Glomerular endothelial cell (primary cell): ENCODE data around the gene FAM180A. TPM values are rescaled to one million over a fixed set of nuclear protein-coding genes. Genes with fewer than 3 reads are reported as not detected.
"Not testable (repeated sequence)": the region's sequence is repeated elsewhere in the genome, so short reads cannot be mapped to it uniquely, and the experiment has no call there.

ENCODE experiments used
- DNase-seq: peaks from one replicate; pipeline ENCODE4 v3.0.0-alpha.2; 2011; ENCODE audit warnings: low read depth, low spot score; ENCODE audit errors: extremely low read depth
- total RNA-seq: library from RNA; depleted of rRNA; stranded (reverse); fragments of >200 nt; gene quantifications from 2 replicates; pipeline ENCODE4 v1.2.3, GENCODE V29; 2015

Gene FAM180A
- total RNA-seq = not detected in 2 replicates

DNA sequence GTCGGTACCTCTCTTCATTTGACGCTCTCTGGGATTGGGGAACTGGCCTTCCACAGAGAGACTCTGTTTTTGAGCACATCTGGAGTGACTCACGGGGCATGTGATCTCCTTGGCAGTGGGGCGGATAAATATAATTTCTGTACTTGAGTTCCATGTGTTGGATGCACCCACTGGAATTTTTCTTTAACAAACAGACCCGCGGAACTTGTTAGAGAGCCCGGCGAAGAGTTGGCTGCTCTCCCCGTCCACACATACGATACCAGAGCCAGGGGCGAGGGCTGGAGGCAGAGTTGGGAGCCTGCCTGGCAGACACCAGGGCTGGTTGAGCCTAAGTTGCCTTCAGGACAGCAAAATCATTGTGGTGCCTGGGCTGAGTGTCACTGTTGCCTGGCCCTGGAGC lies at the start of gene FAM180A:
FAM180A (minus strand) TSS at position 44 of the 400 bp plus-strand sequence. CDS start 233 bp downstream, outside the sequence.
- DNase-seq = no peak

GRCh38 chr7:135798095-135798494 lies 49.5 kb upstream of the FAM180A start:
- DNase-seq = no peak

GRCh38 chr7:135795846-135796570 lies 47.4 kb upstream of the FAM180A start:
- no peak for DNase-seq

DNA sequence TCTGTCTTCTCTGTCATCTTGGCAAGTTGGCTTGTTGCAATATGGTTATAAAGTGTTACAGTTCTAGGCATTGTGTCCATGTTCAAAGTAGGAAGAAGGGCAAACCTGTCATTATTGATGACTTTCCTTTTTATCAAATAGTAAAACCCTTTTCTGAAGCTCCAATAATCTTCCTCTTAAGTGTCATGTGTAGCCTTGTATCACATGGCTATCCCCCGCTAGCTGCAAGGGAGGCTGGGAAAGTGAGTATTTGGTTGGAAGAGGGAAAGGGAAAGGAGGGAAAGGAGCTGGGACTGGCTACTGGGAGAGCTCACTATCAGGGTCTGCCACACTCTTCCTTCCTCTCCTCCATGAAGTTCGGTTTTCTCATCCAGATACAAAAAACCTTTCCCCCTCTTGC lies 45.2 kb upstream of the FAM180A start:
- no peak for DNase-seq

- no peak for DNase-seq
Observed at GRCh38 chr7:135792866-135793265, 44.3 kb upstream of the FAM180A start.

DNA sequence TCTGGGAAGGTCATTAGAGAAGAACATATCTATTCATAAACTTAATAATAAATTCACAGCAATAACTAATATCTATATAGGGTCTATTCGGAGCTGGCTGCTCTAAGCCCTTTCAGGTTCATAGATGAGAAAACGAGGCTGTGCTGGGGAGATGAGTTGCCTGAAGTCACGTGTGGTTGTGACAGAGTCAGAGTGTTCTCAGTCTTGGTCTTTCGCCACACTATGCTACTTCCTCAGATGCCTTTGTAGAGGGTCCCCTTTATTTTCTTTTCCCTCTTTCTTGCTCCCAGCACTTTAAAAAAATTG lies 43.7 kb upstream of the FAM180A start:
- no peak for DNase-seq

DNA sequence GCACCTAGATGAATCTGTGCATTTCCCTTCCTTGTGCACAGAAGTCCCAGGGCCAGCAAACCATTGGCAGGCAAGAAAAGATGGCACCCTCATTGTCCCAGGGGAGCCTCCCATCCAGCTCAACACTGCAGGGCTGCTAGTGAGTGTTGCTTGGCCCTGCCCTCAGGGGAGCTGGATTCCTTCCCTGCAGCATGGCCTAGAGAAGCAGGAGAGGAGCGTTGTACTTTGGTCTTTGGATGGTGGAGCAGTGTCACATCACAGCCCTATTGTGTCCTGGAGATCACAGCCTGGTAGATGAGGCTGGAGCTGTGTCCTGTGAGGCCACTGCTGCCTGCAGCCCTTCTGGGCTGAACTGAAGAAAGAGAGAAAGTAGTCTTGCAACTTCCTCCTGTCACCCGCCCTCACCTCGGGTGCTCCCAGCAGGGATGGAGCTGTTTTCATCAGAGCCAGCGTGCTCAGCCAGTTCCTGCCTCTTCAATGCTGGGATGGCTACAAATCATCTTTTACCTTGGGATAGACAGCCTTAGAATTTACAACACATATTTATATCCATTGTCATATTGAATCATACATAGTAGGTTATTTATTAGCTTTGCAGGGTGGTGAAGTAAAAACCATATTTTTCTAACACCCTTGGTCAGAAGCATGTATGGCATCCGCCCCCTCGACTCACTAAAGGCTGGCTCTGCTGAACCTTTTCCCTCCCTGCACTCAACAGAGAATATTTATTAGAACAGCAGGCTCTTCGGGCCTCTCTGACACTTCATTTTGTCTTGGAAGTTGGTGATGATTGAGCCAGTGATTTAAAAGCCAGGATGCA lies 43.1 kb upstream of the FAM180A start:
- no peak for DNase-seq

DNA sequence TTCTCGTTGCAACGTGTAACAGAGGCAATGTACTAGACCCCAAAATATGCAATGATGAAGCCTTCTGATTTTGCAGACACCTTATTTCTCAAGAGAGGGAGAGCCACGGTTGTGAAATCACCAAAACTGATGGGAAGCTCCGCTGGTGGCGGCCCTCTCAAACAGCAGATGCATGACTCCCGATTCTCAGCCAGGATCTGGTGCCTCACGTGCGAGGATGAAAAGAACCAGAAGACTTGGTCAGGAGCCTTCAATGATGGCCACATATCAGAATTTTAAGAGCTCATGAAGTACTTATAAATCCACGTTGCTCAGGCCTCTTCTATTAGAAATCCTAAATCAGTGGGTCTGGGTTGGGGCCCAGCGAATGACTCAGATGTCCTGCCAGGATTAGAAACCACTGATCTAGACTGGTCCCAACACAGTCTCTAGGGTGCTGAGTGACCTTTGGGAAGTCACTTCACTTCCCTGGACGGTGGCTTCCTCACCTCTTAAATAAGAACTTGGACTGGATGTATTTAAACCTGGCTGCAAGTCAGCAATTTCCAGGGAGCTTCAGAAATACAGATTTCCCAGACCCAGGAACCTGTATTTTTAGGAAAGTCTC lies 41.9 kb upstream of the FAM180A start:
- DNase-seq = no peak

GRCh38 chr7:135789956-135790355 lies 41.3 kb upstream of the FAM180A start:
- no peak for DNase-seq

GRCh38 chr7:135789431-135789830 lies 40.8 kb upstream of the FAM180A start:
- no peak for DNase-seq

DNA sequence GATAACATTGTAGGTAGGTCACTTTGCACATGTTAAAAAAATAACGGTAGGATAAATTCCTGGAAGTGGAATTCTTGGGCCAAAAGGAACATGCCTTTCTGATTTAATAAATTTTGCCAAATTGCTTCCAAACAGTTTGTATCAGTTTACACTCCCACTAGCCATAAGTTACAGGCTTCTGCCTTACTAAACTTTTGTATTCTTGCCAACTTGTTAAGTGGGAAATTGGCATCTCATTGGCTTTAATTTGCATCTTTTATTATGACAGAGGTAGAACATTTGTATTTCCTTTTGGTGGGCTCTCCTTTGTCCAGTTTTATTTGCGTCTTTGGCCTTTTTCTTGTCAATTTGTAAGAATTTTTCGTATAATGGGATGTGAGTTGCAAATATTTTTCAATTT lies 38.3 kb upstream of the FAM180A start:
- DNase-seq = no peak

- DNase-seq = no peak
Observed at GRCh38 chr7:135785065-135785464, 36.5 kb upstream of the FAM180A start.

DNA sequence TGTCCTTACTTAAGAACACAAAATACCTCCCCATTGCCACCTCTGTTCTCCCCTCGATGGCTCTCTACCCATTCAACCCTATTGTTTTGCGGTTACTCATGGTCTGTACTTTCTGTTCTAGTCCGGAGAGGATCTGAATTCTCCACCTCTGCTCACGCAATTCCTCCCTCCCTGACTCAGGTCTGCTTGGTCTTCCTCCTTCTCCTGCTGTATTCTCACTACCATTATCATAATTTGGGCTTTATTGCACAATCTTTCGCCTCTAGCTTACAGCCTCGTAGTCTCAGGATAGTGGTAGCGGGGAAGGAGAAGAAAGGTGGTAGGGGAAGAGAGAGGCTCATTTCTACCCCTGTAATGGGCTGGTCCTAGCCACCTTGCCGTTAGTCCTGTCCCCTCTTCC lies 35.4 kb upstream of the FAM180A start:
- no peak for DNase-seq

GRCh38 chr7:135782801-135783200 lies 34.2 kb upstream of the FAM180A start:
- no peak for DNase-seq

GRCh38 chr7:135782377-135782776 lies 33.8 kb upstream of the FAM180A start:
- DNase-seq = no peak

- no peak for DNase-seq
Observed at GRCh38 chr7:135777626-135778398, 29.2 kb upstream of the FAM180A start.

DNA sequence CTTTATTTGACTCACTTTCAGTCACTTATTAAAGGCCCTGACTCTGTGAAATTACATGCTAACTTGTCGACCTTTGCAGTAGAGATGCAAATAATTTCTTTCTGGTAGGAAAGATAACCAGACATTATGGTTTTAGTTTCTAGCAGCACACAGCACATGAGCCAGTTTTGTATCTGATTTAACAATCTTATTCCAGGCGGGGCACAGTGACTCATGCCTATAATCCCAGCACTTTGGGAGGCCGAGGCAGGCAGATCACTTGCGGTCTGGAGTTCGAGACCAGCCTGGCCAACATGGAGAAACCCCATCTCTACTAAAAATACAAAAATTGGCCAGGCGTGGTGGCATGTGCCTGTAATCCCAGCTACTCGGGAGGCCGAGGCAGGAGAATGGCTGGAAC lies 27.3 kb upstream of the FAM180A start:
- not testable (repeated sequence) for DNase-seq

DNA sequence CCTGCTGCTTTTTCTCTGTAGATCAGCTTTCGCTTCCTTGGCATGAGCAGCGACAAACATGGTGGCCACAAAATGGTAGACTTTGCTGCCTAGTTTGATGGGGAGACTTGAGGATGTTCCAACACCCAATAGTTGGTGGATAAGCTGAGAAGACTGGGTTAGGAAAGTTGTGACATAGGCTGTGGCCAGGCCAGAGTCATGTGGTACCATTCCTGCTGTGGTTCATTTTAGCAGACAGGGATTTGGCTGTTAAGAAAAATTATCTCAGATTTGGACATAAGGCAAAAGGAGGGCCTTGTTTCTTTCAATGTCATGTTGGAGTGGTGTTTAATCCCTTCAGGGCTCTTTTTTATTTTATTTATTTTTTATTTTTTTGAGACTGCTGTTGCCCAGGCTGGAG lies 26.6 kb upstream of the FAM180A start:
- DNase-seq = no peak

- peak; percentile 51 for DNase-seq
Observed at GRCh38 chr7:135774284-135774683, 25.7 kb upstream of the FAM180A start.

DNA sequence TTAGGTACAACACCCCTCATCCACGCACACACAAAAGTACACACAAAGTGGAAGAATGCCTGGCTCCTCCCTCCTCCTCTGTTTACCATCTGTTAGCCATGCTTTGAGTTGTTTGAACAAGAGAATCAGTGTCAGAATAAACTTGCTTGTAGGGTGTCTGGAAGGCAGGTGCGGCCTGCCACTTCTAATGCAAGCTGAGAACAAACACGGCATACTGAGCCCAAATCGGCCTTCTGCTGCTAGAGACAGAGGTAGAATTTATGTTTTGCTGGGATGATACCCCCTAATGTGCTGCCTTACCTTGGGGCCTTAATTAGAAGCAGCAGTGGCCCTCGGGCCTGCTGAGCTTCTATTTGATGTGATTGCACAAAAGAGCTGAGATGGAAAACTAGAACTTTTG lies 24.9 kb upstream of the FAM180A start:
- DNase-seq = no peak

DNA sequence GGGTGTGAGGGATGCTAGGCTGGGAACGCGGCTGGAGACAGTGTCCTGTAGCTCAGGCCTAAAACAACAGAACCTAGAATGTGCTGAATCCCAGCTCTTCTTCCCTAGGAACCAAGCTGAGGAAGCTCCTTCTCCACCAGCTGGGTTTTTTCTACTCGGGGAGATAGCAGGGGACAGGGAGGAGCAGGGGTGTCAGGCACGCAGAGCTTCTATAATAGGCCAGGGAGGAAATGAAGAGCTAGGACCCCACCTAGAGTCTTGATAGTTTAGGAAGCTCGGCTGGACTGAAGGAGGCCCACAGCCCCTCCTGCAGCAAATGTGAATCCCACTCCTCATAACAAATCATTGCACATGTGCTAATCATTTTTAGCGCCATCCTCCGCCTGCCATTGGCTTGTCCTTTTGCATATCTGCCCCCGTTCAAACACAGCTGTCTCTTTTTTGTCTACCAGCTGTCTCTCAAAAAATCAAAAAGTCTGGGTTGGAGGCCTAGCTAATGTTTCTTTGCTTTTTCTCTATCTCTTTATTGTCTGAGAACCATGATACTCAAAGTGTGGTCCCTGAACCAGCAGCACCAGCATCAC lies 24.1 kb upstream of the FAM180A start:
- no peak for DNase-seq
